IMR-90 (cell line): ENCODE results near the gene PI16. TPM values are rescaled to one million over a fixed set of nuclear protein-coding genes. Genes with fewer than 3 reads are reported as not detected.

Source experiments
- ATAC-seq: fragments of 200-7000 bp; cut with Tn5 transposase; 2 replicates; pipeline ENCODE4 v1.9.1; 2020; ENCODE audit warnings: low read depth, mild to moderate bottlenecking, moderate library complexity
- BruUV-seq: library from RNA; stranded (reverse); fragments of 400-500 nt; replicated peaks from 2 replicates; lab custom pipeline; 2021; lab: Mats Ljungman, UMichigan
- CTCF ChIA-PET: fragments of 300-600 bp; formaldehyde crosslinking; extraction: SDS; loops from one replicate; lab custom pipeline; 2021; ENCODE audit warnings: antibody characterized with exemption; lab: Yijun Ruan, JAX
- POLR2A ChIA-PET: fragments of 300-600 bp; sonication (Branson Sonifier 250); formaldehyde crosslinking; loops from one replicate; lab custom pipeline; 2022; ENCODE audit warnings: antibody characterized with exemption; ENCODE audit not compliant: unreplicated experiment; lab: Charles Lee
- DNase-seq: peaks from one replicate; pipeline ENCODE4 v3.0.0; 2013
- H2AFZ ChIP-seq: replicated peaks from 2 replicates; pipeline ENCODE3; 2013; ENCODE audit warnings: low read length, mild to moderate bottlenecking; ENCODE audit not compliant: poor library complexity
- H2AK5ac ChIP-seq: 2 replicates; pipeline ENCODE4 v1.6.1; 2013; ENCODE audit warnings: low read depth, low read length, inconsistent platforms
- H2AK9ac ChIP-seq: replicated peaks from 2 replicates; pipeline ENCODE3; 2013; ENCODE audit warnings: mild to moderate bottlenecking, low read depth, low read length, moderate library complexity; ENCODE audit not compliant: poor library complexity
- H2BK120ac ChIP-seq: 2 replicates; pipeline ENCODE4 v1.6.1; 2013; ENCODE audit warnings: low read depth, low read length, inconsistent platforms
- H2BK15ac ChIP-seq: 3 replicates; pipeline ENCODE4 v1.6.1; 2013; ENCODE audit warnings: low read depth, low read length, inconsistent platforms
- H2BK20ac ChIP-seq: 2 replicates; pipeline ENCODE4 v1.6.1; 2013; ENCODE audit warnings: low read depth, mild to moderate bottlenecking, inconsistent platforms, low read length, moderate library complexity
- H2BK5ac ChIP-seq: 2 replicates; pipeline ENCODE4 v1.6.1; 2013; ENCODE audit warnings: mild to moderate bottlenecking, low read depth, low read length, inconsistent platforms; ENCODE audit not compliant: poor library complexity, severe bottlenecking
- H3K14ac ChIP-seq: replicated peaks from 2 replicates; pipeline ENCODE4 v1.6.1; 2013; ENCODE audit warnings: low read depth, low read length, inconsistent platforms
- H3K18ac ChIP-seq: 2 replicates; pipeline ENCODE4 v1.6.1; 2013; ENCODE audit warnings: low read depth, low read length, control low read depth
- H3K23ac ChIP-seq: 2 replicates; pipeline ENCODE4 v1.6.1; 2013; ENCODE audit warnings: low read depth, low read length, inconsistent platforms
- H3K27ac ChIP-seq: 2 replicates; pipeline ENCODE4 v1.5.1; 2013; ENCODE audit warnings: mild to moderate bottlenecking, control low read depth, low read length; ENCODE audit not compliant: insufficient read depth
- H3K27me3 ChIP-seq: 2 replicates; pipeline ENCODE4 v1.6.1; 2013; ENCODE audit warnings: low read length; ENCODE audit not compliant: control insufficient read depth, insufficient read depth
- H3K36me3 ChIP-seq: 2 replicates; pipeline ENCODE4 v1.6.1; 2013; ENCODE audit warnings: low read length, mixed read lengths; ENCODE audit not compliant: control insufficient read depth, insufficient read depth
- H3K4ac ChIP-seq: 2 replicates; pipeline ENCODE4 v1.6.1; 2013; ENCODE audit warnings: low read depth, low read length, inconsistent platforms
- H3K4me1 ChIP-seq: 2 replicates; pipeline ENCODE4 v1.6.1; 2013; ENCODE audit warnings: low read length, mixed read lengths; ENCODE audit not compliant: control insufficient read depth, insufficient read depth
- H3K4me2 ChIP-seq: 2 replicates; pipeline ENCODE4 v1.6.1; 2013; ENCODE audit warnings: low read depth, mild to moderate bottlenecking, control low read depth, low read length, moderate library complexity
- H3K4me3 ChIP-seq: 2 replicates; pipeline ENCODE4 v1.5.1; 2013; ENCODE audit warnings: low read depth, mild to moderate bottlenecking, control low read depth, low read length, moderate library complexity; ENCODE audit not compliant: insufficient read depth
- H3K56ac ChIP-seq: 2 replicates; pipeline ENCODE4 v1.6.1; 2013; ENCODE audit warnings: low read length, inconsistent platforms; ENCODE audit not compliant: insufficient read depth; ENCODE audit errors: extremely low read depth
- H3K79me1 ChIP-seq, 2 experiments: 2 replicates each; pipeline ENCODE4 v1.6.1; 2013; ENCODE audit warnings: low read length in 2 of 2, inconsistent platforms in 1 of 2, low read depth in 1 of 2
- H3K9ac ChIP-seq: 2 replicates; pipeline ENCODE4 v1.6.1; 2013; ENCODE audit warnings: low read depth, low read length, control low read depth
- H3K9me1 ChIP-seq: 2 replicates; pipeline ENCODE4 v1.6.1; 2013; ENCODE audit warnings: low read length, inconsistent platforms; ENCODE audit not compliant: insufficient read depth
- H3K9me3 ChIP-seq: 2 replicates; pipeline ENCODE4 v1.6.1; 2013; ENCODE audit warnings: low read length; ENCODE audit not compliant: control insufficient read depth, insufficient read depth
- H4K20me1 ChIP-seq: 2 replicates; pipeline ENCODE4 v1.6.1; 2013; ENCODE audit warnings: low read length, inconsistent platforms; ENCODE audit not compliant: insufficient read depth
- H4K5ac ChIP-seq: 2 replicates; pipeline ENCODE4 v1.6.1; 2013; ENCODE audit warnings: mild to moderate bottlenecking, low read depth, low read length, control low read depth
- H4K8ac ChIP-seq, 2 experiments: 2 replicates each; pipeline ENCODE4 v1.6.1; 2013; ENCODE audit warnings: low read depth in 2 of 2, low read length in 2 of 2, control low read depth in 1 of 2, inconsistent platforms in 1 of 2
- H4K91ac ChIP-seq: 2 replicates; pipeline ENCODE4 v1.6.1; 2013; ENCODE audit warnings: low read depth, low read length, inconsistent platforms; ENCODE audit not compliant: insufficient read depth
- SMC3 ChIP-seq: fragments of 150-350 bp; IDR thresholded peaks from 2 replicates; pipeline ENCODE4 v1.6.1; 2016; ENCODE audit warnings: low read depth, mild to moderate bottlenecking, antibody characterized with exemption, low read length, moderate library complexity
- WGBS, 2 experiments: methylation state at CpG; one replicate each; pipeline versions ENCODE4 v1.1.5 to v1.1.7; 2013; ENCODE audit warnings: missing lambda C conversion rate in 2 of 2; ENCODE audit not compliant: insufficient read length in 1 of 2; ENCODE audit errors: extremely low coverage in 2 of 2; 5-methylcytosine and 5-hydroxymethylcytosine counted together
- dilution Hi-C: fragments of 300-500 bp; cut with HindIII; formaldehyde crosslinking; loops from one replicate; pipeline ENCODE4 v1.14.3; 2018; ENCODE audit warnings: low sequenced_read_pairs; ENCODE audit not compliant: unreplicated experiment
- in situ Hi-C: fragments of 300-500 bp; cut with MboI; formaldehyde crosslinking; loops from 3 replicates; pipeline ENCODE4 v1.14.3; 2019; ENCODE audit warnings: low sequenced_read_pairs, inconsistent platforms, mixed read lengths
- intact Hi-C: fragments of 100-400 bp; cut with micrococcal nuclease; formaldehyde crosslinking; loops from 2 replicates; pipeline ENCODE4 v1.10.0; 2022
- polyA plus RNA-seq, 3 experiments: library from polyadenylated mRNA; depleted of rRNA; stranded (reverse); fragments of >200 nt; gene quantifications; 2 replicates each; pipeline ENCODE4 v1.2.3, GENCODE V29; 2012; ENCODE audit warnings: low replicate concordance in 1 of 3
- total RNA-seq: library from RNA; depleted of rRNA; stranded (reverse); fragments of >200 nt; gene quantifications from 2 replicates; pipeline ENCODE4 v1.2.3, GENCODE V29; 2012

The PI16 gene
- total and polyA plus RNA-seq, 2 of the 4 experiments (the other 2 are of a cell fraction): 0.21 TPM; not detected in 1

DNA sequence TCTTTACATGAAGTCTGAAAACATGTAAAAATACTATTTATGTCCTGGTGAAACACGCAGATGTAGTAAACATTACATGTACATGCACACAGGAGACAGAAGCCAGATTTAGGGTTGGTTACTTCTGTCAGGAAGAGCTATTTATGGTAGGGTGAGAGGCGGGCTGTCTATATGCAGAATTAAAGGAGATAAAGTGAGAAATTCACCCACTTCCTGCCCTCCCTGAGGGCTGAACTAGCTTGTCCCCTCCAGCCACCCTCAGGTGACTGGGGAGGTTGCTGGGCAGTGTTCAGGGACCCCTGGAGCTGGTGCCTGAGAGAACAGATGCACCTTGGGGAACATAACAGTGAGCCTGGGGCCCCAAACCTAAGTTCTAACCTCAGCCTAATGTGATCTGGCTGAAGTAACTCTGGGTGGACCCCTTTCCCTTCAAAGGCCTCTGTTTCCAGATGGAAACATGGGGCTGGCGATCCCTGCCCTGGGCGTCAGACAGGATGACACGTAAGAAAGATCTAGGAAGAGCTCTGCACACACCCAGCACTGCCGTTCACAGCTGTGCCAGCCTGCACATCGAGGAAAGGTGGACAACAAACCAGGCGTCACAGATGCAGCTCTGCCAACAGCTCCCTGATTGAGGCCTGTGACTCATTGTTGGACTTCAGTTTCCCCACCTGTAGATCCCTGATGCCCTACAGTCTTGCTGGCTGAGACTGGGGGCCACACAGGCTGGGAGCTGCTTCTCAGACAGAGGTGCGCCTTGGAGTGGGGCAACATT, 1.3 kb downstream of the PI16 start:
- Histone ChIP-seq H4K91ac (no peak overlapping the region), H2AFZ (no peak overlapping the region), H3K79me1 (no peaks in the 10 kb centered on the region), H2AK5ac (no peak overlapping the region), H3K9me3 (no peaks in the 10 kb centered on the region), H3K36me3 (no peaks in the 10 kb centered on the region), H2BK120ac (no peak overlapping the region), H3K18ac (no peak overlapping the region), H3K27ac (no peak overlapping the region), H3K4me1 (peaks cover 3% of the 10 kb centered on the region), H2BK20ac (no peak overlapping the region), H4K8ac (no peak overlapping the region), H3K9me1 (no peaks in the 10 kb centered on the region), H3K14ac (no peak overlapping the region), H3K56ac (no peak overlapping the region), H3K4me2 (no peak overlapping the region), H4K20me1 (no peaks in the 10 kb centered on the region), H2BK15ac (no peak overlapping the region; the same call in 2 of the 3 replicates), H2BK5ac (no peak overlapping the region), H3K4ac (no peak overlapping the region), H3K4me3 (no peak overlapping the region), H4K5ac (no peak overlapping the region), H3K27me3 (peaks cover 3% of the 10 kb centered on the region; the same call in 1 of the 2 replicates), H2AK9ac (no peak overlapping the region), H3K9ac (no peak overlapping the region), H3K23ac (no peak overlapping the region)
- dilution Hi-C loops (no loop called here), in situ Hi-C loops (no loop called here), intact Hi-C loops (no loop called here)
- no peak for DNase-seq
- no TSS peak for BruUV-seq
- CTCF ChIA-PET: no interaction called here
- 86% methylated on average over 2 of the region's 9 CpGs; no CpG with 5 or more reads in 1 of the 2 experiments for WGBS, 2 experiments
- no peak for TF ChIP-seq SMC3
- ATAC-seq: no peak
- POLR2A ChIA-PET: no interaction called here
